ENCODE measurements around the gene FGR.

FGR gene

DNA sequence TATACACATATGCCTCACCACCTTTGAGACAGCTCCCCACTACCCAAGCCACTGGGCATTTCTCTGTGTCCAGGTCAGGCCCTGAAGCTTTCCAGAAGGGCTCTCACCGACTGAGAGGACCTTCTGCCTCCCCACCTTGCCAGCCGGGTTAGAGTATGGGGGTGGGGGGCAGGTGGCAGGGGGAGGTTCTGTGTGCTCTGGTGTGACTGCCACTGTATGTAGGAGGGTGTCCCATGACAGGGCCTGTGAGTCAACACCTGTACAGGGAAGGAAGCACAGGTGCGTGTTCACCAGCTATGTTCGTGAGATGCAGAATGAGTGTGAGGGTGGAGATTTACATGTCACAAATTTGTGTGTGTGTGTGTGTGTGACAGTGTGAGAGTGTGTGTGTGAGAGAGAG, 38.0 kb downstream of the FGR start:
- FAIRE-seq (peak; percentile 61), DNase-seq (ENCODE audit: insufficient read length, low spot score) (no peak)
- no peak for TF ChIP-seq POLR2A (IDR thresholded peaks at IDR 0.05; ENCODE audit: low read depth, low read length)
- TF ChIP-seq SPI1 (IDR thresholded peaks at IDR 0.05; ENCODE audit: low read depth, low read length) = no peak
- no peak for TF ChIP-seq TAF1 (IDR thresholded peaks at IDR 0.05; ENCODE audit: low read depth, low read length)
- no peak for TF ChIP-seq PAX5 (IDR thresholded peaks at IDR 0.05; ENCODE audit: insufficient read depth, low read length, severe bottlenecking)
- TF ChIP-seq POLR2AphosphoS5 (IDR thresholded peaks at IDR 0.05; ENCODE audit: low read depth, low read length) = no peak
- TF ChIP-seq POU2F2 (IDR thresholded peaks at IDR 0.05; ENCODE audit: low read depth, low read length) = no peak

- TF ChIP-seq SPI1 (IDR thresholded peaks at IDR 0.05; ENCODE audit: low read depth, low read length) = no peak
- no peak for TF ChIP-seq POU2F2 (IDR thresholded peaks at IDR 0.05; ENCODE audit: low read depth, low read length)
- no peak for TF ChIP-seq POLR2A (IDR thresholded peaks at IDR 0.05; ENCODE audit: low read depth, low read length)
- no peak for TF ChIP-seq PAX5 (IDR thresholded peaks at IDR 0.05; ENCODE audit: insufficient read depth, low read length, severe bottlenecking)
- TF ChIP-seq POLR2AphosphoS5 (IDR thresholded peaks at IDR 0.05; ENCODE audit: low read depth, low read length) = no peak
- no peak for TF ChIP-seq TAF1 (IDR thresholded peaks at IDR 0.05; ENCODE audit: low read depth, low read length)
- DNase-seq (ENCODE audit: insufficient read length, low spot score) (no peak), FAIRE-seq (no peak)
Observed at GRCh38 chr1:27596261-27596660, 38.7 kb downstream of the FGR start.

GRCh38 chr1:27595597-27595996, 39.4 kb downstream of the FGR start:
- DNase-seq (ENCODE audit: insufficient read length, low spot score) (no peak), FAIRE-seq (no peak)
- no peak for TF ChIP-seq TAF1 (IDR thresholded peaks at IDR 0.05; ENCODE audit: low read depth, low read length)
- no peak for TF ChIP-seq POU2F2 (IDR thresholded peaks at IDR 0.05; ENCODE audit: low read depth, low read length)
- TF ChIP-seq PAX5 (IDR thresholded peaks at IDR 0.05; ENCODE audit: insufficient read depth, low read length, severe bottlenecking) = no peak
- no peak for TF ChIP-seq POLR2A (IDR thresholded peaks at IDR 0.05; ENCODE audit: low read depth, low read length)
- TF ChIP-seq POLR2AphosphoS5 (IDR thresholded peaks at IDR 0.05; ENCODE audit: low read depth, low read length) = no peak
- TF ChIP-seq SPI1 (IDR thresholded peaks at IDR 0.05; ENCODE audit: low read depth, low read length) = no peak

DNA sequence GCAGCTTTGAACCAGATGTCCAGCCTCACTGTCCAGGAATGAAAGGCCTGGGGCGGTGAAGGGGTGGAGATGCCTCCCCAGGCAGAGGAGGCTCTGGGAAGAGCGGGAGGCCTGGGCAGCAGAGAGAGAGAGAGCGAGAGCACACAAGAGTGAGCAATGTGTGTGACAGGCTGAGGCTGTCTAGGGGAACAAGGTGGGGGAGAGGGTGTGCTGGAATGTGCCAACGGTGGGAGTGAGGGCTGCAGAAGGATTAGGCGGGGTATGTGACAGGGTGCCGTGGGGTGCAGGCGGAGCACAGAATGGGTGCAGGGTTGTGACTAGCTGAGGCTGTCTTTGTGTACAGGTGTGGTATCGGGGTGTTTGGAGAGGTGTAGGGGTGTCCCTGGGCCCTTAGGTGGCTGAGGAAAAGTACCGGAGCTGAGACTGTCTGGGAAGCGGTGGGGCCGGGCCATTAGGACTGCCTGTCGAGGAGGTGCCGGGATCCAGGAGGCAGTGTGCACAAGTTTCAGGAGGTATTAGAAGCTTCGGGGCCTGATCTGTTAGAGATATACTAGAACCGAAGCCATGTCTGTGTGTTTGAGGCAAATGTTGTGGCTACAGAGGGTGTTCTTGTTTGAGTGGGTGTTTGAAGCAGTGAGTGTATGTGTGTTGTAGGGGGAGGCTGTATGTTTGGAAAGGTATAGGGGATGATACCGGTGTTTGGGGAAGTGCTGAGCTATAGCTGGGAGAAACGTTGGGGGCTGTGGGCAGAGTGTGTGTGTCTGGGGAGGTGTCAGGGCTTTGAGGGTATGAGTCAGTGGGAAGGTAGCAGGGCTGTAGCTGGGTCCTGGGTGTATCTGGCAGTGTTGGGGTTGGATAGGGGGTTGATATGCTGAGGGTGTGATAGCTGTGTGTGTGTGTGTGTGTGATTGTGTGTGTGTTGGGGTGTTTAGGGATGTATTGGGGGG, 40.1 kb downstream of the FGR start:
- no peak for DNase-seq (ENCODE audit: insufficient read length, low spot score)
- TF ChIP-seq SPI1 (IDR thresholded peaks at IDR 0.05; ENCODE audit: low read depth, low read length) (peak; percentile 59; the same call in 1 of the 2 replicates), PAX5 (IDR thresholded peaks at IDR 0.05; ENCODE audit: insufficient read depth, low read length, severe bottlenecking) (no peak), TAF1 (IDR thresholded peaks at IDR 0.05; ENCODE audit: low read depth, low read length) (no peak), POLR2AphosphoS5 (IDR thresholded peaks at IDR 0.05; ENCODE audit: low read depth, low read length) (no peak), POU2F2 (IDR thresholded peaks at IDR 0.05; ENCODE audit: low read depth, low read length) (no peak)
- FAIRE-seq = peak; percentile 87

DNA sequence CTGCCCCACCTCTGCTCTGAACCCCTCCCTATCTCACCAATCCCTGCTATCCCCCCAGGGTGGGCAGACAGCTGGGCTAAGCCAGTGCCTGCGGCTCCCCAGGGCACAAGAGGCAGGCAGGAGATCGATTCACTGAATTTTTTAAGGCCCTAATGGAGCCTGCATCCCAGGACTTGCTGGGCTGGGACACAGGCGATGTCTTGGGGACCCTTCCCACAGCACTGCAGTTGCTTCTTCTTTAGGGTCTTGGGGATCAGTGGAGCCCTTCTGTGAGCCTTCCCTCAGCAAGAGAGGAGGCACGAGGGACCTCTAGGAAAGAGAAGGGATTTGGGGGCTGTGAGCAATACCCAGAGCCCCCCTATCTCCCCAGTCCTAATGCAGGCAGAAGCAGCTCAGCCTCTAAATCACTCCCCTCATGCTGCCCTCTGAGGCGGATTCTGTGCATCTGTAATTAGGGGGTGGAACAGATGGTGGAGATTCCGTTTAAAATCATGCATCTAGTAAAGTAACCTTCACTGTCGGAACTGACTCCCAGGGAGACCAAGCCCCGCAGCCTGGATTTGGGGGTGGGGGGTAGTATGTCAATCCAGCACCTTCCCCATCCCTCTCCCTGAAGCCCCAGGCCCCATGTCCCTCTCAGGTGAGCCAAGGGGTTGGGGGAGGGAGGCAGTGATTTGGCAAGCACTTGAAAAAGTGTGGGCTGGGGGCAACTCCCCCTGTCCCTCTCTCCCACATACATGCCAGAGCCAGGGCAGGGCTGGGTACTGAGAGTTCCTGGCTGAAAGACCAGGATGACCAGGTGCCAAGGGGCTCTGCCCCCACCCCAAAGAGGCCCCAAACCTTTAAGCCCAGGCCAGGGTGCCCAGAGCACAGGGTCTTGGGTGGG, 41.1 kb downstream of the FGR start:
- no peak for DNase-seq (ENCODE audit: insufficient read length, low spot score)
- FAIRE-seq = no peak
- no peak for TF ChIP-seq TAF1 (IDR thresholded peaks at IDR 0.05; ENCODE audit: low read depth, low read length)
- no peak for TF ChIP-seq POU2F2 (IDR thresholded peaks at IDR 0.05; ENCODE audit: low read depth, low read length)
- TF ChIP-seq PAX5 (IDR thresholded peaks at IDR 0.05; ENCODE audit: insufficient read depth, low read length, severe bottlenecking) = no peak
- no peak for TF ChIP-seq POLR2AphosphoS5 (IDR thresholded peaks at IDR 0.05; ENCODE audit: low read depth, low read length)
- no peak for TF ChIP-seq SPI1 (IDR thresholded peaks at IDR 0.05; ENCODE audit: low read depth, low read length)
- no peak for TF ChIP-seq POLR2A (IDR thresholded peaks at IDR 0.05; ENCODE audit: low read depth, low read length)

DNA sequence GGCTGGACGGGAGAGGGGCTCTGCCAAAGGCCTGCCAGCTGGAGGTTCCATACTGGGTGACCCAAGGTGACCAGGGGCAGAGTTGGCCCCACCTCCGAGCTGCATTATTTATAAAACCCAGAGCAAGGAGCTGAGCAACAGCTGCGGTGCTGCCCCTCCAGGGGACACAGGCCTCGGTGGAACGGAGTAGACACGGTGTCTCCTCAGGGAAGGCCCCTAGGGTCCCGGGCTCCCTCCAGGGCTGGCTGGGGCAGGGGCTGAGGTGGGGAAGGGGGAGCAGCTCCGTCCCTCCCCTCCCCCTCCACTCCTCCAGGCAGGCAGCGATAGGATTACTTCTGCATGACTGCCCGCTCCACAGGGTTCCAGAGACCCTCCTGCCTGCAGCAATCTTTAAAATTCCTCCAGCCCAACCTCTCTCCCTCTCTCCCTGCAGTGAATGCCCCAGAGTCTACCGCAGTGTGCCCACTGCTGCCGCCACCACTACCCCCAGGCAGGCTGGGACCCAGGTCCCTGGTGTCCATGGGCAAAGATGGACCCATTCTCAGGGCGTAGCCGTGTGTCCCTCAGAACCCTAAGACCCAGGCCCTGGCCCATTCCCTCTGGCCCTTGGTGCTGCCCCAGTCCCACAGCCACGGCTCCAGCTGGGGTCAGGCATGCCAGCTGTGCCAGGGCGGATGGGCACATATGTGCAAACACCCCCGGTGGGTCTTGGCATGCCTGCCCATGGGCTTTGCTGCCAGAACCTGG, 41.9 kb downstream of the FGR start:
- TF ChIP-seq PAX5 (IDR thresholded peaks at IDR 0.05; ENCODE audit: insufficient read depth, low read length, severe bottlenecking) (no peak), SPI1 (IDR thresholded peaks at IDR 0.05; ENCODE audit: low read depth, low read length) (no peak), TAF1 (IDR thresholded peaks at IDR 0.05; ENCODE audit: low read depth, low read length) (no peak), POLR2A (IDR thresholded peaks at IDR 0.05; ENCODE audit: low read depth, low read length) (no peak), POU2F2 (IDR thresholded peaks at IDR 0.05; ENCODE audit: low read depth, low read length) (no peak)
- FAIRE-seq = no peak
- no peak for DNase-seq (ENCODE audit: insufficient read length, low spot score)

- FAIRE-seq (no peak), DNase-seq (ENCODE audit: insufficient read length, low spot score) (no peak)
Observed at GRCh38 chr1:27592232-27592930, 42.6 kb downstream of the FGR start.

DNA sequence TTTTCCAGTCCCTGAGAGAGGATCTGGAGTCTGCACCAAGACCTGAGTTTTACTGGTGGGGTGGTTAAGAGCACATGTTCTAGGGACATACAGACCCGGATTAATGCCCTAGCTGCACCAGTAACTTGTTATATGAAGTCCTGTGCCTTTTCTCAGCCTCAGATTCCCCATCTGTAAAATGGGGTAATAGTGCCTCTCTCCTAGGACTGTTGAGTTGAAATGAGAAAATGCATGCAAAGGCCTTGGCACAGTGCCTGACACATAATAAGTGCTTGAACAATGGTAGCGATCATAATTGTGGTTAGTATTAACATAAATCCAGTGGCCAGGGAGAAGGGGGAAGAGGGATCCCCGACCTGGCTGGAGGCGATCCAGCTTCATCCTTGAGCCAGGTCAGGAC, 43.4 kb downstream of the FGR start:
- TF ChIP-seq SPI1 (IDR thresholded peaks at IDR 0.05; ENCODE audit: low read depth, low read length) = no peak
- no peak for TF ChIP-seq POU2F2 (IDR thresholded peaks at IDR 0.05; ENCODE audit: low read depth, low read length)
- TF ChIP-seq POLR2AphosphoS5 (IDR thresholded peaks at IDR 0.05; ENCODE audit: low read depth, low read length) = no peak
- TF ChIP-seq TAF1 (IDR thresholded peaks at IDR 0.05; ENCODE audit: low read depth, low read length) = no peak
- TF ChIP-seq POLR2A (IDR thresholded peaks at IDR 0.05; ENCODE audit: low read depth, low read length) = no peak
- no peak for TF ChIP-seq PAX5 (IDR thresholded peaks at IDR 0.05; ENCODE audit: insufficient read depth, low read length, severe bottlenecking)
- no peak for FAIRE-seq
- DNase-seq (ENCODE audit: insufficient read length, low spot score) = no peak

More at GRCh38 chr1:27592232-27592930, 42.6 kb downstream of the FGR start:
- no peak for TF ChIP-seq POLR2A (IDR thresholded peaks at IDR 0.05; ENCODE audit: low read depth, low read length)
- TF ChIP-seq POU2F2 (IDR thresholded peaks at IDR 0.05; ENCODE audit: low read depth, low read length) = no peak
- no peak for TF ChIP-seq POLR2AphosphoS5 (IDR thresholded peaks at IDR 0.05; ENCODE audit: low read depth, low read length)
- TF ChIP-seq SPI1 (IDR thresholded peaks at IDR 0.05; ENCODE audit: low read depth, low read length) = no peak
- TF ChIP-seq PAX5 (IDR thresholded peaks at IDR 0.05; ENCODE audit: insufficient read depth, low read length, severe bottlenecking) = no peak
- TF ChIP-seq TAF1 (IDR thresholded peaks at IDR 0.05; ENCODE audit: low read depth, low read length) = no peak
